ENCODE measurements around the gene RALGPS1.
A peak's percentile ranks its signal among the peaks of the same experiment; 100 is the strongest.

Gene RALGPS1, protein sequence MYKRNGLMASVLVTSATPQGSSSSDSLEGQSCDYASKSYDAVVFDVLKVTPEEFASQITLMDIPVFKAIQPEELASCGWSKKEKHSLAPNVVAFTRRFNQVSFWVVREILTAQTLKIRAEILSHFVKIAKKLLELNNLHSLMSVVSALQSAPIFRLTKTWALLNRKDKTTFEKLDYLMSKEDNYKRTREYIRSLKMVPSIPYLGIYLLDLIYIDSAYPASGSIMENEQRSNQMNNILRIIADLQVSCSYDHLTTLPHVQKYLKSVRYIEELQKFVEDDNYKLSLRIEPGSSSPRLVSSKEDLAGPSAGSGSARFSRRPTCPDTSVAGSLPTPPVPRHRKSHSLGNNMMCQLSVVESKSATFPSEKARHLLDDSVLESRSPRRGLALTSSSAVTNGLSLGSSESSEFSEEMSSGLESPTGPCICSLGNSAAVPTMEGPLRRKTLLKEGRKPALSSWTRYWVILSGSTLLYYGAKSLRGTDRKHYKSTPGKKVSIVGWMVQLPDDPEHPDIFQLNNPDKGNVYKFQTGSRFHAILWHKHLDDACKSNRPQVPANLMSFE

DNA sequence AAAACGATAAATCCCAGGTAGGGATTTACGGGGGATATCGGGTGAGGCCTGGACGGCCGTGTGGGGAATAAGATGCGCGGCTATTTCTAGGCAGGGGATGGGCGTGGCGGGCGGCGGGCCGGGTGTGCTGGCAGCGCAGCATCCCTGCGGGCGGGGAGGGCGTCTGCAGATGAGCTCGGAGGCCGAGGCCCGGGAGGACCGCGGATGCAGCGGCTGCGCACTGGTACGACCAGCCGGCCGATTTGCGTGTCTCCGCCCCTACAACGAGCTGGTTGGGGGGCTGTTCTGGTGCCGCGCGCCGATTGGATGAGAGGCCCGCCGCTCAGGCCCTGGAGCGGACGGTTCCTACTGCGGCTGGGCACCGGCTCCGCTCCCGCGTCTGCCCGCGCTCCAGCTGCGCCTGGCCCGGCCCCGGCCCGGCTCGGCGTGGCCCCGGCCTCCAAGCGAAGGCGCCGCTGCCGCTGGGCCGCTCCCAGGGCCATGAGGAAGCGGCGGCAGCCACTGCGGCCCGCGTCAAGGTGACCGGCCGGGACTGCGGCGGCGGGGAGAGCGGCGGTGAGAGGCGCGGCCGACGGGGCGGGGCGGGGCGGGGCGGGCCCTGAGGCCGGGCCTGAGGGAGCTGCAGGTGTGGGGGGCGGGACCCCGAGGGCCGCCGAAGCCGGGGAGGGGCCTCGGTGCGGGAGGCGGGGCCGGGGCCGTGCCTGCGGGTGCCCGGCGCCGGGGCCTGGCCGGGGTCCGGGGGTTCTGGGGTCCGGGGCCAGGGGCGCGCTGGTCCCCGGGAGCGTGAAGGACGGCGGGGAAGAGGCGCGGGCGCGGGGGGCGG, at the start of gene RALGPS1:
RALGPS1 (plus strand) TSS at position 325 of the 823 bp plus-strand sequence. CDS start 47,508 bp downstream, outside the sequence.
- Mint-ChIP-seq H3K4me3 (peak within 1 kb of the TSS; percentile 83), H3K4me1 (peaks cover 20% of the 10 kb centered on the region), H3K36me3 (ENCODE audit: low read depth) (no peaks in the 10 kb centered on the region), H3K27ac (no peak within 1 kb of the TSS), H3K9me3 (no peaks in the 10 kb centered on the region), H3K27me3 (ENCODE audit: low read depth, poor library complexity) (peaks cover 64% of the 10 kb centered on the region)
- DNase-seq: peak; percentile 95
- TF ChIP-seq CTCF (IDR thresholded peaks at IDR 0.05): no peak

GRCh38 chr9:126869368-126869767, 45.2 kb upstream of the RALGPS1 start:
- H3K36me3 Mint-ChIP-seq (ENCODE audit: low read depth): peaks cover 58% of the 10 kb centered on the region
- peak overlapping the region; percentile 36 for H3K27ac Mint-ChIP-seq
- TF ChIP-seq CTCF (IDR thresholded peaks at IDR 0.05): no peak

GRCh38 chr9:126872516-126872915, 42.1 kb upstream of the RALGPS1 start:
- H3K4me1 Mint-ChIP-seq: peaks cover 23% of the 10 kb centered on the region
- TF ChIP-seq CTCF (IDR thresholded peaks at IDR 0.05): no peak
- H3K4me3 Mint-ChIP-seq: no peak overlapping the region
- peak overlapping the region; percentile 88 for H3K27ac Mint-ChIP-seq
- no peak for DNase-seq
- peaks cover 4% of the 10 kb centered on the region for H3K27me3 Mint-ChIP-seq (ENCODE audit: low read depth, poor library complexity)
- H3K9me3 Mint-ChIP-seq: peaks cover 3% of the 10 kb centered on the region
- H3K36me3 Mint-ChIP-seq (ENCODE audit: low read depth): peaks cover 51% of the 10 kb centered on the region

More at GRCh38 chr9:126869368-126869767, 45.2 kb upstream of the RALGPS1 start:
- peaks cover 7% of the 10 kb centered on the region for H3K27me3 Mint-ChIP-seq (ENCODE audit: low read depth, poor library complexity)
- H3K9me3 Mint-ChIP-seq: no peaks in the 10 kb centered on the region
- peaks cover 25% of the 10 kb centered on the region for H3K4me1 Mint-ChIP-seq
- no peak for DNase-seq
- no peak overlapping the region for H3K4me3 Mint-ChIP-seq

GRCh38 chr9:126874546-126875314, 39.9 kb upstream of the RALGPS1 start:
- peaks cover 5% of the 10 kb centered on the region for H3K4me1 Mint-ChIP-seq

More at GRCh38 chr9:126874546-126875314, 39.9 kb upstream of the RALGPS1 start:
- H3K36me3 Mint-ChIP-seq (ENCODE audit: low read depth): peaks cover 46% of the 10 kb centered on the region
- no peak for TF ChIP-seq CTCF (IDR thresholded peaks at IDR 0.05)
- H3K9me3 Mint-ChIP-seq: peaks cover 3% of the 10 kb centered on the region
- H3K27ac Mint-ChIP-seq: no peak overlapping the region
- no peak for DNase-seq
- H3K4me3 Mint-ChIP-seq: no peak overlapping the region
- H3K27me3 Mint-ChIP-seq (ENCODE audit: low read depth, poor library complexity): no peaks in the 10 kb centered on the region

Data from nephron progenitor cell (in vitro differentiated cells).